Hepatocyte (in vitro differentiated cells): ENCODE data around the gene BRINP3.

ENCODE experiments used
- CTCF ChIP-seq: fragments of 200-600 bp; sonication (generic); IDR thresholded peaks from 2 replicates; pipeline ENCODE4 v1.5.1; 2016; ENCODE audit warnings: antibody characterized with exemption, mild to moderate bottlenecking; ENCODE audit not compliant: poor library complexity
- EZH2 ChIP-seq: fragments of 200-600 bp; sonication (generic); IDR thresholded peaks from 2 replicates; pipeline ENCODE4 v1.6.1; 2016; ENCODE audit warnings: antibody characterized with exemption, mild to moderate bottlenecking, borderline replicate concordance
- EZH2phosphoT487 ChIP-seq: fragments of 200-600 bp; sonication (generic); IDR thresholded peaks from one replicate; pipeline ENCODE4 v1.6.1; 2018; ENCODE audit warnings: antibody characterized with exemption, mild to moderate bottlenecking, low read depth, moderate library complexity; ENCODE audit not compliant: unreplicated experiment, severe bottlenecking

GRCh38 chr1:190480231-190480630 is 2.6 kb upstream of the BRINP3 start:
- no peak for TF ChIP-seq EZH2
- no peak for TF ChIP-seq CTCF
- no peak for TF ChIP-seq EZH2phosphoT487
